ENCODE results near the gene MTHFD2L. TPM values are rescaled to one million over a fixed set of nuclear protein-coding genes. Genes with fewer than 3 reads are reported as not detected.

MTHFD2L gene
- total RNA-seq, 2 experiments from 2014 or later = 7.3 to 8.1 TPM

DNA sequence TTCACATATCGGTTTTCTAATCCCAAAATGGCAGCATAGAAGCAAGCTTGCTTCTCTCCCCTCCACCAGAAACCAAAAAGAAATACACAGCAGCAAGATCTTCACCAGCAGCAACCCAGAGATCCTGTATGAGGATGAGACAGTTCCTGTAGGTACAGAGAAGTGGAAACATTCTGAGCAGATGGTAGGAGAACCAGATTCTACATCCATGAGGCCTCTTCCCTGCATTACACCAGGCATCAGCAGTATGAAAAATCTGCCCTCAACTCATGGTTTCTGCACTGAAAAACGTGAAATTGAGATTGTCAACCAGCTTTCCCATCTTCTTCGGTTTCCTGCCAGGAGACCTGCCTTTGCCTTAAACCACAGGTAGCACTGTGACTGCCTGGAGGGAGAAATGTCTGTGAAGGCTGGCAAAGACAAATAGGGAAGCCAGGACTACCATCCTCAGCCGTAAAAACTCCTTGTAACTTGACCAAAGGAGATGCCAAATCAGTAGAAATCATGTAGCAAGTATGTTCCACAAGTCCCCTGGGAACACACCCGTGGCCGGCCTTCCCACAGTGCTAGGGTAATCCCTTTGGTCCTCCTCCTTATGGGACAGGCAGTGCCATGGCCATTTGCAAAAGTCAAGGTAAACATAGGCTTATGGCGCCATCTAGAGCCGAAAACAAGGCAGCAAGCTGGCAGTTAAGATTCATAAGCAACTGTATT lies 24.0 kb upstream of the MTHFD2L start:
- Mint-ChIP-seq H3K4me3 (no peak overlapping the region), H3K27me3 (peaks cover 5% of the 10 kb centered on the region), H3K27ac (no peak overlapping the region), H3K36me3 (ENCODE audit: low read depth) (no peaks in the 10 kb centered on the region), H3K9me3 (peaks cover 6% of the 10 kb centered on the region), H3K4me1 (ENCODE audit: low read depth) (no peaks in the 10 kb centered on the region)
- DNase-seq (peak; percentile 72), ATAC-seq (no peak)
- intact Hi-C loops (cut with micrococcal nuclease) = loop anchor here (5.0 to 10.0 kb wide), 2 partner anchors 399 to 472 kb away; no protein-coding TSS in a partner anchor
- ChIA-PET POLR2A (no interaction called here), CTCF (interaction anchor here (0.9 to 3.3 kb wide), 26 partner anchors 9 to 822 kb away, joined by 3 to 20 read pairs (median 4); partner anchors contain the start of gene CXCL2)
- TF ChIP-seq, protein P1, sequence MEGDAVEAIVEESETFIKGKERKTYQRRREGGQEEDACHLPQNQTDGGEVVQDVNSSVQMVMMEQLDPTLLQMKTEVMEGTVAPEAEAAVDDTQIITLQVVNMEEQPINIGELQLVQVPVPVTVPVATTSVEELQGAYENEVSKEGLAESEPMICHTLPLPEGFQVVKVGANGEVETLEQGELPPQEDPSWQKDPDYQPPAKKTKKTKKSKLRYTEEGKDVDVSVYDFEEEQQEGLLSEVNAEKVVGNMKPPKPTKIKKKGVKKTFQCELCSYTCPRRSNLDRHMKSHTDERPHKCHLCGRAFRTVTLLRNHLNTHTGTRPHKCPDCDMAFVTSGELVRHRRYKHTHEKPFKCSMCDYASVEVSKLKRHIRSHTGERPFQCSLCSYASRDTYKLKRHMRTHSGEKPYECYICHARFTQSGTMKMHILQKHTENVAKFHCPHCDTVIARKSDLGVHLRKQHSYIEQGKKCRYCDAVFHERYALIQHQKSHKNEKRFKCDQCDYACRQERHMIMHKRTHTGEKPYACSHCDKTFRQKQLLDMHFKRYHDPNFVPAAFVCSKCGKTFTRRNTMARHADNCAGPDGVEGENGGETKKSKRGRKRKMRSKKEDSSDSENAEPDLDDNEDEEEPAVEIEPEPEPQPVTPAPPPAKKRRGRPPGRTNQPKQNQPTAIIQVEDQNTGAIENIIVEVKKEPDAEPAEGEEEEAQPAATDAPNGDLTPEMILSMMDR (IDR thresholded peaks at IDR 0.05) = peak; percentile 52

DNA sequence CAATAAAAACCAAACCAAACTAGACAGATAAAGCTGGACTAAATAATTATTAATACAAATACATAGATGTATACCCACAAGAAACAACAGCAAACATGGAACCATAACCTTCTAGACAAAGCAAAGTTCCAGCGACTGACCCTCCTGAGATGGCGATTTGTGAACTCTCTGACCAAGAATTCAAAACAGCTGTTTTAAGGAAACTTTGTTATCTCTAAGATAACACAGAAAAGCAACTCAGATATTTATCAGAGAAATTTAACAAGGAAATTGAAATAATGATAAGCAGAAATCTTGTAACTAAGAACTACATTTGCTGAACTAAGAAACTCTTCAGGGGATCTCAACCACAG lies 23.4 kb upstream of the MTHFD2L start:
- CTCF ChIA-PET = interaction anchor here (0.9 to 3.3 kb wide), 26 partner anchors 9 to 1807 kb away, joined by 3 to 20 read pairs (median 4); no protein-coding TSS in a partner anchor
- Mint-ChIP-seq H3K9me3 (peaks cover 4% of the 10 kb centered on the region), H3K27me3 (peaks cover 3% of the 10 kb centered on the region), H3K36me3 (ENCODE audit: low read depth) (no peaks in the 10 kb centered on the region), H3K4me1 (ENCODE audit: low read depth) (no peaks in the 10 kb centered on the region), H3K4me3 (no peak overlapping the region), H3K27ac (no peak overlapping the region)
- POLR2A ChIA-PET = no interaction called here
- TF ChIP-seq, protein P1 (IDR thresholded peaks at IDR 0.05) = no peak
- DNase-seq = no peak
- intact Hi-C loops (cut with micrococcal nuclease) = loop anchor here (5.0 to 10.0 kb wide), 2 partner anchors 400 to 472 kb away; no protein-coding TSS in a partner anchor
- no peak for ATAC-seq

DNA sequence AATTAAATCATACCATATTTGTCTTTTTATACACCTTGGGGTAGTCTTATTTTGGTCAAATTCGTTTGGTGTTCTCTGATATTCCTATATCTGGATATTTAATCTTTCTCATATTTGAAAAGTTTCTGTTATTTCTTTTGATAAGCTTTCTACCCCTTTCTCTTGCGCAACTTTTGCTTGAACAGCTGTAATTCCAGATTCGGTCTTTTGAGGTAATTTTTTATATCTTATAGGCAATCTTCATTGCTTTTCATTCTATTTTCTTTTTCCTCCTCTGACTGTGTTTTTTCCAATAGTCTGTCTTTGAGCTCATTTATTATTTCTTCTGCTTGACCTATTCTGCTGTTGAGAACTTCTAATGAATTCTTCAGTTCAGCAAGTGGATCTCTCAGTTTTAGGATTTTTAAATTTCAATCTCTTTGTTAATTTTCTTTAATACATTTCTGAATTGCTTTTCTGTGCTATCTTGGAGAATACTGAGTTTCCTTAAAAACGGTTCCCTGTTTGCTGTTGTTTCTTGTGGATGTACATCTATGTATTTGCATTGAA lies 11.3 kb upstream of the MTHFD2L start:
- POLR2A ChIA-PET = no interaction called here
- Mint-ChIP-seq H3K9me3 (peaks cover 9% of the 10 kb centered on the region), H3K4me3 (no peak overlapping the region), H3K27me3 (peaks cover 15% of the 10 kb centered on the region), H3K4me1 (ENCODE audit: low read depth) (no peaks in the 10 kb centered on the region), H3K36me3 (ENCODE audit: low read depth) (no peaks in the 10 kb centered on the region), H3K27ac (no peak overlapping the region)
- ATAC-seq = no peak
- CTCF ChIA-PET = interaction anchor here (0.9 kb wide), 1 partner anchor 12 kb away, joined by 4 read pairs; no protein-coding TSS in a partner anchor
- intact Hi-C loops (cut with micrococcal nuclease) = no loop called here
- no peak for DNase-seq
- TF ChIP-seq, protein P1 (IDR thresholded peaks at IDR 0.05) = no peak

DNA sequence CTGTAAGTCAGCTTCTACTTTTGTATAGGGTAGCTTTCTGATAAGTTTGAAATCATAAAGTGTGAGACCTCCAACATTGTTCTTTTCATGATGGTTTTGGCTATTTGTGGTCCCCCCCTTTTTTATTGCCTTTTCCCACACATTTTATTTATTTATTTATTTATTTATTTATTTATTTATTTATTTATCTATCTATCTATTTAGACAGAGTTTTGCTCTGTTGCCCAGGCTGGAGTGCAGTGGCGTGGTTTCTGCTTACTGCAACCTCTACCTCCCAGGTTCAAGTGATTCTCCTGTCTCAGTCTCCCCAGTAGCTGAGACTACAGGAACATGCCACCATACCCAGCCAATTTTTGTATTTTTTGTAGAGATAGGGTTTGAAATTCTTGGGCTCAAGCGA lies 9.7 kb upstream of the MTHFD2L start:
- ChIA-PET CTCF (interaction anchor here (0.7 kb wide), 1 partner anchor 13 kb away, joined by 3 read pairs; no protein-coding TSS in a partner anchor), POLR2A (no interaction called here)
- peaks cover 9% of the 10 kb centered on the region for H3K9me3 Mint-ChIP-seq
- H3K4me1 Mint-ChIP-seq (ENCODE audit: low read depth) = no peaks in the 10 kb centered on the region
- intact Hi-C loops (cut with micrococcal nuclease) = no loop called here
- TF ChIP-seq, protein P1 (IDR thresholded peaks at IDR 0.05) = no peak
- ATAC-seq (no peak), DNase-seq (no peak)
- no peak overlapping the region for H3K27ac Mint-ChIP-seq
- no peak overlapping the region for H3K4me3 Mint-ChIP-seq
- no peaks in the 10 kb centered on the region for H3K36me3 Mint-ChIP-seq (ENCODE audit: low read depth)
- peaks cover 14% of the 10 kb centered on the region for H3K27me3 Mint-ChIP-seq

DNA sequence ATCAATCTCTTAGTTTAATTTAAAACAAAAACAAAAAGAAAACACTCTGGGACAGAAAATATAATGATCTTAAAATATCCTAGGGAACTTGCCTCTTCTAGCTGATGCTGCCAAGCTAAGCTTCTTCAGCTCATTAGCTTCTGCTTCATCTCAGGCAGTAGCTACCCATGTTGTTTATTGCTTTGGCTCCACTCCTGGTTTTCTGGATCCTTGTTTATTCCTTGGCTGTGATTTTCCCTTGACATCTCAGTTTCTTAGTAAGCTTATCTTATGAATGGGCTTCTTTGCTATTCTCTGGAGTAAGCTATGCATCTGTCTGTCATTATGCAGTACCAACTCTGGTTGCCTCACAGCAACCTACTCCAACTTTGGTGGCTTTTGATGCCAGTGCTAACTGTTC lies 5.1 kb upstream of the MTHFD2L start:
- ChIA-PET POLR2A (interaction anchor here (0.7 to 0.9 kb wide), 2 partner anchors 116 to 180 kb away, joined by 3 read pairs; no protein-coding TSS in a partner anchor), CTCF (interaction anchor here (0.9 to 3.0 kb wide), 2 partner anchors 9 to 18 kb away, joined by 4 to 14 read pairs; no protein-coding TSS in a partner anchor)
- no peak overlapping the region for H3K27ac Mint-ChIP-seq
- no peaks in the 10 kb centered on the region for H3K9me3 Mint-ChIP-seq
- no peaks in the 10 kb centered on the region for H3K36me3 Mint-ChIP-seq (ENCODE audit: low read depth)
- TF ChIP-seq, protein P1 (IDR thresholded peaks at IDR 0.05) = no peak
- intact Hi-C loops (cut with micrococcal nuclease) = no loop called here
- H3K27me3 Mint-ChIP-seq = peaks cover 17% of the 10 kb centered on the region
- peaks cover 7% of the 10 kb centered on the region for H3K4me1 Mint-ChIP-seq (ENCODE audit: low read depth)
- DNase-seq (no peak), ATAC-seq (no peak)
- H3K4me3 Mint-ChIP-seq = no peak overlapping the region
